Activated CD4-positive, alpha-beta T cell treated with anti-CD3 and anti-CD28 coated beads, Interleukin-10, Interleukin-2, amounts not matched to agents 100 ng/mL and 50 ng/mL, durations not matched to agents 16 hours and 8 hours (primary cell): ENCODE results near the gene MYF6.

Experiments used
- DNase-seq: peaks from one replicate; pipeline ENCODE4 v3.0.0-alpha.2; 2020

Gene MYF6

DNA sequence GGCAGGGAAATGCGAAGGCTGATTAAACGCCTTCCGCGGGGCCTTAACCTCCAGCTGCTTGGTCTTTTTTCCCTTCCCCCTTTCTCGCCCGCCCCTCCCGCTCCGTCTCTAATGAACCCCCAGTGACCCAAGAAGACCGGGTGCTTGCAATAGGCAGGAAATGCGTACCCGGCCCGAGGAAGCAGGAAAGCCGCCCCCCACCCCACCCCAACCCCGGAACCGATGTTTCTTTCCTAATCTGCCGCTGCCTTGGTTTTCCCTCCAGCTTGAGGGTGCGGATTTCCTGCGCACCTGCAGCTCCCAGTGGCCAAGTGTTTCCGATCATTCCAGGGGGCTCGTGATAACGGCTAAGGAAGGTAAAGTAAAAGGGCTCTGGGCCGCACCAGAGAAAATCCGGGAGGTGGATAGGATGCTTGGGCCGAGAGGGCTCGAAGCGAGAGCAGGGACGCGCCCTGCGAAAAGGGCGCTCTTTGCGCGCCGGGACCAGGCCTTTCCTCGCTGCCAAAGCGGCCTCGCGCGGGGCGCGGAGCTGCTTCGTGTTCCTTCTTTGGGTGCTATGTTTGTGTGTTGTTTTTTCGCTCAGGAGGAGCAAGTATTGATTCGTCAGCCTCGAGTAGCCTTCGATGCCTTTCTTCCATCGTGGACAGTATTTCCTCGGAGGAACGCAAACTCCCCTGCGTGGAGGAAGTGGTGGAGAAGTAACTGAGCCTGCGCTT, 983 bp downstream of the MYF6 start:
- DNase-seq, result no peak

DNA sequence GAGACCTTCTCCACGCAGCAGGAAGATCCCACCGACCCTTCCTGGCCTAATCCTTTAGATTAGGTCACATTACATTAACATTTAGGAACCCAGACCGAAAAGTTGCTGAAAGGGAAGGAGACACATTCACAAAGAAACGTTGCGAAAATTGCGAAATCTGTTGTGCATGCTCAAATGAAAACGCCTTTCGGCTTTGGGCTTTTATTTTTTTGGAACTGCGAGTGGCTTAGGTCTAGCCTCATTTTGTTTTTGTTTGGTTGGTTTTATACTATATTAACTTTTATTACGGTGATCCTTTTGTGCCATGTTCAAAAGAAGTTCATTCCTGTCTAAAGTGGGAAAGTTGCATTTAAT, 1.5 kb downstream of the MYF6 start:
- no peak for DNase-seq

DNA sequence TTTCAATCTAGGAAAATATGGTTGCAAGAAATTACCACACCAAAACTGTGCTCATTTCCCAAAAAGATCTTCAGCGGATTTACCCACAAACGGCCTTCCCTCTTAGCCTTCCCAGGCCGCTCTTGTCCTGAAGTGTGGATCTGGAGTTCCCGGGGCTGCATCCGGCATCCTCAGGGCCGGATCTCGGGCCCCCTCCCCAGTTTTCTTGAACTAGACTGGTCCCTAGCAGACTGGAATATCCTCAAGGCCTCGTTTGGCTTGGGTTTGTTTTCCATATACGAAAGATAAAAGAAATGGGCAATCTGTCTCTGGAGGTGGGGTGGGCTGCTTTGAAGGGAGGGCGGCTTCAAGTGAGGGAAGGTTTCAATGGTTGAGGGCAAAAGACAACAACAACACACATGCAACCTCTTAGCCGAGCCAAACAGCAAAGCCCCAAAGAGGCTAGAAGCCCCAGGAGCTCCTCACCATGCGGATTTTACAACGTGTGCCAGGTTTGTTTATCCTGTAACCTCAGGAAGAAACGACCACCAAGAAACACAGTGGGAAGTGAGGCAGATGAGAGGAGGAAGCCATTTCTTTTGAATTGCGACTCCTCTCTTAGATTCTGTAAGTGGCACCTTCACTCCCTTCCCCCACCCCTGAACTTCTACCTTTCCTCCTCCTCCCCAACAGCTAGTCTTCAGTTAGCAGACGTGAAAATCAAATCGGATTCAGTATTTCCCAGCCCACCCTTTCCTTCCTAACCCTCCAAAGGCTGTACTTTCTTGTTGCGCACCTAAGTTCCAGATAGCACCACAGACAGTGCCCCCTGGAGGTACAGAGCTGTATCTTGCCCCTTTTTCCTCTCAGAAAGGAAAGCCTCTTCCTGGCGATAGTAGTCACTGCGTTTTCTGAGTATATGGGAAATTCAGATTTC, 2.6 kb downstream of the MYF6 start:
- peak; percentile 4 for DNase-seq

DNA sequence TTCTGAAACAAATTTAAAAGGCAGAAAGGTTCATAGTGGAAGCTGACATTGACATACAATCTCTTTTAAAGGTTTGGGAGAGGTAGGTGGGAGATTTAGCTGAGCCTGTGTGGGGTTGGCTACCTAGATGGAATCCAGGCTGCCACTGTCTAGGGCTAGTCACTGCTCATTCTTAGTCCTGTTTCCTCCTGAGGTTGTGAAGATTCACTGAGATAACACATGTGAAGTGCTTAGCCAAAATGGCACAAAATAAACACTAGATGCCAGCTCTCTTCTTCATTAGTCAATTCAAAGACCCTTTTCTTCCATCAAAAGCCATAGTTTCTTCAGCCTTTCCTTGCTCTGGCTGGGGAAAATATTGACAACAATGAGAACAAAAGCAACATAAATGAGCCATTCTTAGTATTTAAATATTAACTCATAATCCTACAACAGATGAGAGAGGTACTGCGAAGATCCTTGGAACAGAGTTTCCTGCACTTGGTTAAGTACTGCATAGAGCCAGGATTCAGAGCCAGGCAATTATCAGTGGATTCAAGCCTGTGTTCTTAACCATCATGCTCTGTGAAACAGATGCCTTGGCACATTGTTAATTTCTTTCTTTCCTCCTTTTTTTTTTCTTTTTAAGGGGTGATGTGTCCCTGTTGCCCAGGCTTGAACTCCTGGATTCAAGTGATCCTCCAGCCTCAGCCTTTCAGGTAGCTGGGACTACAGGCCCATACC, 3.5 kb downstream of the MYF6 start:
- no peak for DNase-seq

DNA sequence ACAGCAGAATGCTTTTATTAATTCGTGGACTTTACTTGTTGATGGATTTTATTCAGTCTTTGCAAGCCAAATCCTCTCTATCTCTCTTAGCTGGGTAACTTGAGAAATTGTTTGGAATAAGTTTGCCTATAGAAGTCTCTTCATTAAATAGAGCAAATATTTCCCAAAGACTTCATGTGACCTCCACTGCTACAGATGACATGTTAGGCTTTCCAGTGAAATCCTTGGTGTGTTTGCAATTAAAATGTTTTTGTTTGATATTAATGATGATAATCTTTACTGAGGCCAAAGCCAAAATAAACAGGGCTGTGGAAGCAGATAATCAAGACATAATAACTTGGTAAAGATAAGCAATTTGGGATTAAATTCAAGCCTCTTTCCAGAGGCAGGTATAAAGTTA, 4.4 kb downstream of the MYF6 start:
- no peak for DNase-seq

DNA sequence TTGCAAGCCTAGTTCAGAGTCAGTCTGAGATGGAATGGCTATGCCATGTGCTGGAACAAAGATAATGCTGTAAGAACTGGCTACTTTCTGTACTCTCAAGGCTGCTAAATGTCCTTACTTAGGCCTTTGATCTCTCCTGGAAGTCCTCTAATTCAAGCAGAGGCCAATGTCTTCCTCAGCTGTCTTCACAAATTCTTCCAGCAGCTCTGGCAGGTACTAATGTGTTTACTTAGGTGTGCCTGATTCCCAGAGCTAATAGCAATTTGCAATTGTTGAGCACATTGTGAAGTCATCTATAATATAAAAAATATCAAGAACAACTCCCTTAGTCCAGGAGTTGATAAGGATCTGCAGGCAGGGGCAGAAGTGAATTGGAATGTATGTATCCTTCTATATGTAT, 5.4 kb downstream of the MYF6 start:
- no peak for DNase-seq

DNA sequence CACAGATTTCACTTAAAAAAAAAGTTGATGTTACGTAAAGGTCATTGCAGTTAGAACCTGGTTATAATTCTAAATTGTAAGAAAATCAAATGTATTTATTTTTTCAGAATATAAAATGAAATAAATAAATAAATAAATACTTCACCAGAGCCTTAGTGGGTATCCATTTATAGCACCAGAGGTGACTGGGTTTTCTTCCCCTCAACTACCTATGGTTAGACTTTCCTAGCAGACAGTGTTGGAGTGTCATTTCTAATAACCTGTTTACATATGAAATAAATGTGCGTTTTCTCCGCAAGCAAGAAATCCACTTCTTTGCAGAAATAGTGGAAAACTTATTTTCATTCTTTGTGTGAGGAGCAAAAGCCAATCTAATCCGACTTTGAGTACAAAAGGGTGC, 6.0 kb downstream of the MYF6 start:
- DNase-seq, result no peak

DNA sequence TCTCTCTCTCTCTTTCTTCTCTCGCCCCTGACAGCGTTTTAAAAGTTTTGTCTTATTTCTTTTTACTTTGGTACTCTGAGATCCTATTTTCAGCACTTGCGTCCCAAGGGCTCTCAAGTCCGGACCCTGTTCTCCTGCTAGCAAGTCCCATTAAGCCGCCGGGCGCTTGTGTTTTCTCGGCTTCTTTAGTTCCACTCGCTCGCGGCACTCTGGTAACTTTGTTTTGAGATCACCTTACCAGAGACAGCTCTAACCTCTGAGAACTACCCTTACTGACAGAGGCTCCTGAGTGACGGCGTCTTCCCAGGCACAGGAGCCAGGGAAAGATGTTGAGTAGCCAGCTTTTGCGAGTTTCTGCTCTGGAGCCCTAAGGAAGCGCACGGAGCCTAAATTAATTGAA, 6.6 kb downstream of the MYF6 start:
- no peak for DNase-seq

DNA sequence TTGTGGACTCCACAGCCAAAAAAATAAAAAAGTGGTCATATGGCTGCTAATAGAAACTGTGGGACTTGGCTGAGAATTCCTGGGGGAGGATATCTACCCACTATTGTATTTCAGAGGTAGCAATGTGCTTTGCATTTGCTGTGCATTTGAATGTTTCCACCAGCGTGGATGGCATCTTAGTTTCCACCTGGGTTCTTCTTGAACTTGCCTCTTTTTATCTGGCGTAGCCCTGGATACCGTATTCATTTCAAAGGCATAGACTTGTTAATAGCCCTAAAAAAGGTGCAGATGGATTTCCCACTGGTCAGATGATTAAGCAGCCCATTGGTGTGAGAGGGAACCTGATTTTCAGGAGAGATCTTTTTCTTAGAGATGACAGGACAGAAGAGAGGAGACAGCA, 7.4 kb downstream of the MYF6 start:
- DNase-seq, result no peak

DNA sequence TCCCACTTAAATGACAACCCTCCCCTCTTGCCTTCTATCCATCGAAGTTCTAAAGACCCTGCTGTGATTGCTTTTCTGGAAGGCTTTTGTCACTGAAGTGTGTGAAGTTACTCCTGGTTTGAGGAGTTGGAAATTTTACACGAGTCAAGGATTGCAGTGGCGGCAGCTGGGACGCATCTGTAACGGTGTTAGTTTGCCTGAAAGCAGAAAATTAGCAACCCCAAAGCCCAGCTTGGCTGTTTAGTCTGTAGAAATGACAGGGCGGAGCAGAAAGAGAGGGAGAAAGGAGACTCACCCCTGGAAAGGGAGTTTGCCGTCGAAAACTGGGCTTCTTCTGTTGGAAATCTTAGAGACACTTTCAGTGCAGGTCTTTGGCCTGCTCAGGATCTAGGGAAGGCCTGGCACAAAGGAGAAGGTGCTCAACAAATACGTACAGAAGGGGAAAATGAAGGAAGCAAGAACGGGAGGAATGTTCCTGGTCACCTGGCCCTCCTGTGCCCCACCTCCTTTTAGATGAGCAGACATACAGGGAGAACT, 8.3 kb downstream of the MYF6 start:
- DNase-seq, result no peak

DNA sequence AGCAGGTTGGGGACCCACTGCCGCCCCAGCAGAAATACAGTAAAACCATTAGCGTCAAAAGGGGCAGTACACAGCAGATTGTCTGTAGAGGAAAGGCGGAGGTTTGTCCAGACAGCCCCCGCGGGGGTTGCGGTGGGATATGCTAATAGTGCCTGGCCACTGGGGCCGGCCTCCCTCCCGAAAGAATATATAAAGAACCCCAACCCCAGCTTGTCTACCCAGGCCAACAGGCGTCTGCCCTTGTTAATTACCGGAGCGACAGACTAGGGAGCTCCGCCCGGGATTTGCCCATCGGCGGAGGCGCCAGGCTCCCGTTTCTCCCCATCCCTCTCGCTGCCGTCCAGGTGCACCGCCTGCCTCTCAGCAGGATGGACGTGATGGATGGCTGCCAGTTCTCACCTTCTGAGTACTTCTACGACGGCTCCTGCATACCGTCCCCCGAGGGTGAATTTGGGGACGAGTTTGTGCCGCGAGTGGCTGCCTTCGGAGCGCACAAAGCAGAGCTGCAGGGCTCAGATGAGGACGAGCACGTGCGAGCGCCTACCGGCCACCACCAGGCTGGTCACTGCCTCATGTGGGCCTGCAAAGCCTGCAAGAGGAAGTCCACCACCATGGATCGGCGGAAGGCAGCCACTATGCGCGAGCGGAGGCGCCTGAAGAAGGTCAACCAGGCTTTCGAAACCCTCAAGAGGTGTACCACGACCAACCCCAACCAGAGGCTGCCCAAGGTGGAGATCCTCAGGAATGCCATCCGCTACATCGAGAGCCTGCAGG, 9.4 kb downstream of the MYF6 start, which contains the start of gene MYF5:
Gene MYF5, plus strand, starts transcription at position 217 of the 774 bp plus-strand sequence. Its CDS starts 152 bp downstream, at position 369.
- no peak for DNase-seq

DNA sequence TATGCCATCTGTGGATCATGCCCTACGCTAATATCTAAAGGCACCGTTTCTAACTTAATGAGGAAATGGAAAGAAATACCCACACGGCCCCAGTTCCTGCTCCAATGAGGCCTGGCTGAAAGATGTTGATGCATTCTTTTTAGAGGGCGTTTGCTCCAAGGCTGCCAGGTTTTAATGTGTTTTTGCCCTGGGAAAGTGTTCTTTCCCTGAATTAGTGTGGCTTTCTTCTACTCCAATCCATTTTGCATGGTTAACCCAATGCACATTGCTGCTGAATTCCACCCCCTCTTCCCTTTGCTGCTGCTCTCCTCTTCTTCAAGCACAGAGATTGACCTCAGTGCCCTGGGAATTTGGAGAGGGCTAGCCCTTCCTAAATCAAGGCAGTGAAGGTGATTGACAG, 10.4 kb downstream of the MYF6 start:
- DNase-seq, result no peak

DNA sequence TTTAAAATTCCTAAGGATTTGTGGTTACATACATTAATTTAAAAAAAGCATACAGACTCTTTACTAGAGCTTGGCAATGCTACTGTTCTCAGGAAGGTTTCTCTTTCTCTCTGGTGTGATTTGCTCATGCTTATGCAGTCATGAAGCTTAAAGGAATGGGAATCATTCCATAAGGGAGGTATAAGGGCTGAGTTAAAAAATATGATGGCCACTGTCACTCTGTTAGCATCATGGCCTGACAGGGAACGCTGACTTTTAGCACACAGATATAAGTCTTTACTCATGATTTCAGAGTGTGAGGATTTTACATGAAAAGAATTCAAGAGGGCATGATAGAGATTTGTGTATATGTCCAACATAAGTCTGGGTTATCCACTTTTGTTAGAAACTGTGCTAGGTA, 13.1 kb downstream of the MYF6 start:
- DNase-seq, result no peak

DNA sequence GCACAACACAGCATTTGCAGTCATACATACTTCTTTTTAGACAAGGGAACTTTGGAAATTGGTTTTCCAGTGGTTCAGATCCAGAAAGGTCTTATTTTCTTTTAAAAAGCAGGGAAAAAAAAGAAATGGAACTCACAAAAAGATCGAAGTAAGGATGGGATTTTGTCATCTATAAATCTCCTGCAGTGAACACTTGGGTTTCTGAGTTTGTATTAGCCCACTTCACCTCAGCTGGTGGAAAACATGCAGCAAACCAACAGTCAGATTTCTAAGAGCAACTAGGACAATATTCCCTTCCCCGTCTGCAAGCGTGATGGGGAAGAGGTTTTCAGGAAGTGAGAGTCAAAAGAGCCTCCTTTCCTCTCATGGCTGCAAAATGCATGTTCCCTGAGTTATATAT, 13.9 kb downstream of the MYF6 start:
- no peak for DNase-seq

DNA sequence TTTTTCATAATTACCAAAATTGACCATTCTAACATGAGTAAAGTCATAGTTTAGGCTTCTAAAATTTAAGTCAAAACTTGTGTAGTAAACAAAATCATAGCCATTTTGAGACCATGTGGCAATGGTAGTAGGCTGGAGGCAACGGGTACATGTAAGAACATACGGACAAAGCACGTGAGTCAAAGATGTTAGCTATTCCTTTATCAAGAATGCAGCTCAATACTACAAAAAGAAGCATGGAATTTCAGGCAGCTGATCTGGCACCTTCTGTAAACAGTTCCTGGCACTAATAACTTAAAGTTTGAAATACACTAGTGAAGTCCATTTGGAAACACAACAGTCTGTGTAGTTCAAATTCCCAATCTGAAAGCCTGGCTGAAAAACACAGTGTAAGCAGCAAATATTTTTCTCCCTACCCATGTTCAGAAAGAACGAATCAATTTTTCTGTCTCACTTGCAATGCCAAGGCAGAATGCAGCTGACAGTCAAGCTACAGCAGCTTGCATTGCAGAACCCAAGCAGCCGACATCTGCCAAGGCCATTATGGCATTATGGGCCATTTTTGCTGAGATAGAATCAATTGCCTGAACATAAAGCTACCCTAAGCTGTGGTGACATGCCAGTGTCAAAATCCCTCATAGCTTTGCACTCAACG, 38.5 kb downstream of the MYF6 start:
- DNase-seq, result no peak

DNA sequence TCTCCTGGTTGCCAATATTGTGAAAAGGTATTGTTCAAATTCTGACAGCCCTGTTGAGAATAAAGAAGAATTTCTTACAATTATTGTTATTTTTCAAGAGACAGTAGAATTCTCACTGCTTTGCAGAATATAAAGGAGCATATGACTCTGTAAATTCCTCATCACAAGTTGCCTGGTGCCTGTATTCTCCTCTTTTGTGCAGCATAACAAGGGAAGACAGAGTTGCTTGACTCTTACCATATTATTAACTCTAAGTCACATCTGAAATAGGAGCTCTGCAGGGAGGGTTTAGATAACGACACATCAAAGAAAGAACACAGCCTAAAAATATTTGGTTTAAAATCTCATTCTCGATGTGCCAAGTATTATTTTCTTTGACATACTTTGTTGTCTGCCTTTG, 40.4 kb downstream of the MYF6 start:
- DNase-seq, result no peak

DNA sequence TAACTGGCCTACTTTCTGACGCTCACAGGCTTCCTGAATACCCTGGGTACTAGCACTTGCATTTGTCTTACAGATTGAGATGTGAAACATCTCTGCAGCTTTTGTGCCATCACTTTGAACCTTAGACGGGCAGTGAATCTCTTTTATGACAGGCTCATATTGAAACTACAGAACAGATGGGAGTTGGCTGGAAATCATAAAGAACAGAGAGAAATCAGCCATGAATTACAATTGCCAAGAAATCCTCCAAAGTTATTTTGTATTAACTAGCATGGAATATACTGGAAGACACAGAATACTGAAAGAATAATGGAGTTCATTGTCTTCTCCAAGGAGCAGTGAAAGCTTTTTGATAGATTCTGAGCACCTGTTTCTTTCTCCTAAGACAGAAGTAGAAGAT, 42.0 kb downstream of the MYF6 start:
- DNase-seq, result no peak

DNA sequence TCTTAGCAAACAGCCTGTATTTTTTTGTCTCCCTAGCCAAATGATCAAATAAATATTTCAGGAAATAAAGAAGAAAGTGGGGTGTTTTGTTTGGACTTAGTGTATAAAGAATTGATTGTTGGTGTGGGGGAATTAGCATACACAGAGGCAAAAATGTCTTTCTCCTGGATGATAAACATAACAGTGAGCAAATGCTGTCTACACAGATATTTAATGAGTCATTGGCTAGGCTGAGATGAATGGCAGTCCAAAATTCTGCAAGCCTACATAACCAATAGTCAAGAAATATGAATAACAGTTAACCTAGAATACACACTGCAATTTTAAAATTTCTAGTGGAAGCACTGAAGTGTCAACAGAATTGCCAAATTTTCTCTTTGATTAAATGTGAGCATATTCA, 45.0 kb downstream of the MYF6 start:
- DNase-seq, result no peak

DNA sequence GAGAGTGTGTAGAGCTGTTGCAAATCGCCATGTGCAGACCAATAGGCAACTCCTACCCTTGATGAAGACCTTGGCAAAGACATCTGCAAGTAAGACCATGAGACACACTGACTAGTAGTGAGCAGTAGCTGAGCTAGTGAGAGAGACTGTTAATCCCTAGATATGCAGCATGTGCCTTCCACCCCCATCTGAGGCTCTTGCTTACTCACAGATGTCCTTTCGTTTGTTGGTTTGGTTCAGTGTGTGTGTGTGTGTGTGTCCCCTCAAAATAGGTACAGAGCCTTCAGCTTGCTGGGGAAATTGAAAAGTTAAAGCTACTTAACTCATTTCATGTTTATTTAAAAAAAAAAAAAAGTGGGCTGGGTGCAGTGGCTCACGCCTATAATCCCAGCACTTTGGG, 46.8 kb downstream of the MYF6 start:
- DNase-seq, result no peak

DNA sequence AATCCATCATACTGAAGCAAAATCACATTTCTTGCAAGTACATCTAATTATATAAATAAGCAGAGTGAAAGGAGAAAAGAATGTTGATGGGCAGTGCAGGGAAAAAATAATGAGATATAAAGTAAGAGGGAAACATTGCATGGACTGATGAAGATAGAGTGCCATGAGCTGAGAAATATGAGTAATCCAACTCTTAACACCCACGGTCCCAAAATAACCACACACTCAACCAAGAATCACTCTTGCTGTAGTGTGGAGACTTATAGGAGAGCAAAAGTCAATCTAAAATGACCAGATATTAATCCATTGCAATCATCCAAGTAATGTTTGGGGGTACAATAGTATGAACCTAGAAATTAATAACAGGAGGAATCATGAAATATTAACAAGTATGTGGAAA, 49.4 kb downstream of the MYF6 start:
- no peak for DNase-seq
